BE2C (cell line): ENCODE results near the gene TJP2.

Experiments used
- DNase-seq: peaks from one replicate; pipeline ENCODE4 v3.0.0-alpha.2; 2020
- H3K27me3 ChIP-seq: fragments of 250-450 bp; sonication (Bioruptor Pico); 2 replicates; pipeline ENCODE4 v1.5.1; 2020; ENCODE audit warnings: mild to moderate bottlenecking
- H3K36me3 ChIP-seq: fragments of 250-450 bp; sonication (Bioruptor Pico); 2 replicates; pipeline ENCODE4 v1.5.1; 2020; ENCODE audit warnings: mild to moderate bottlenecking
- H3K4me1 ChIP-seq: fragments of 250-450 bp; sonication (Bioruptor Pico); 2 replicates; pipeline ENCODE4 v1.5.1; 2020
- H3K4me3 ChIP-seq: 2 replicates; pipeline ENCODE4 v1.5.1; 2011; ENCODE audit warnings: low read depth, low read length
- H3K9me3 ChIP-seq: fragments of 250-450 bp; sonication (Bioruptor Pico); 2 replicates; pipeline ENCODE4 v1.5.1; 2020
- CTCF ChIP-seq: IDR thresholded peaks from 2 replicates; pipeline ENCODE4 v1.5.1; 2012; ENCODE audit warnings: mild to moderate bottlenecking, low read depth, low read length

TJP2 gene

DNA sequence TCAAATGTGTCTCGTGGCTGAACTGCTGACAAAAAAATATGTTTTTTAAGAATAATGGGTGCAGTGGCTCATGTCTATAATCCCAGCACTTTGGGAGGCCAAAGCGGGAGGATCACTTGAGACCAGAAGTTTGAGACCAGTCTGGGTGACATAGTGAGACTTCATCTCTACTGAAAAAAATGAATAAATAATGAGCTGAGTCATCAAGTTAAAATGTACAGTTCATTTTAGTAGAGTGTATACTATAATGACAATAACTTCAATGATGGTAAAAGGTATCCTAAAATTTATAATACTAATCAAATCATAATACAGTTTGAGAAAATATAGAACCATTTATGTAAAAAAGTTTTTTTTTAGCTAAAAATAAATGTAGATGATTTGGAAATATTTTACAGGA, 37.9 kb upstream of the TJP2 start:
- TF ChIP-seq CTCF = no peak
- Histone ChIP-seq H3K36me3 (no peaks in the 10 kb centered on the region), H3K9me3 (no peaks in the 10 kb centered on the region), H3K4me3 (no peak overlapping the region), H3K4me1 (no peaks in the 10 kb centered on the region), H3K27me3 (no peaks in the 10 kb centered on the region)
- no peak for DNase-seq

DNA sequence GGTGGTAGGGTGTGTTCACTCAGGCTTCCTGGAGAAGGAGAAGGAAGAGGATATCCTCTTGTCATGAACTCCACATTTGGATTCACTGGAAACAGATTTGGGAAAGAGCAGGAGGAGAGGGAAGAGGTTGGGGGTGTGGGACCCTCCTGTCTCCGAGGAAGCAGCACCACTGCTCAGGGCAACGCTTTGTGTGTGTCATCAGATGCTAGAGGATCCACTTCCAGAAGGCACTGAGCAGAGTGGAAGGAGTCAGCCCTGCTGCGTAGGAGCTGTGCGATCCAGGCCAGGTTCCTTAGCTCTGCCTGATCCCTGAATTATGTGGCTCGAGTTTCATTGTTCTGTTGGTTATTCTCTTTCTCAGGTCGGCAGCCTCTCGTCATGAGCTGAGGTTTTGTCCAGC, 37.3 kb upstream of the TJP2 start:
- no peak for DNase-seq
- no peaks in the 10 kb centered on the region for H3K27me3 ChIP-seq
- no peak overlapping the region for H3K4me3 ChIP-seq
- no peaks in the 10 kb centered on the region for H3K4me1 ChIP-seq
- H3K9me3 ChIP-seq = no peaks in the 10 kb centered on the region
- TF ChIP-seq CTCF = no peak
- H3K36me3 ChIP-seq = no peaks in the 10 kb centered on the region

GRCh38 chr9:69137311-69137710, 36.8 kb upstream of the TJP2 start:
- TF ChIP-seq CTCF = no peak
- no peak for DNase-seq
- no peaks in the 10 kb centered on the region for H3K4me1 ChIP-seq
- no peaks in the 10 kb centered on the region for H3K27me3 ChIP-seq
- no peak overlapping the region for H3K4me3 ChIP-seq
- H3K9me3 ChIP-seq = no peaks in the 10 kb centered on the region
- H3K36me3 ChIP-seq = no peaks in the 10 kb centered on the region

DNA sequence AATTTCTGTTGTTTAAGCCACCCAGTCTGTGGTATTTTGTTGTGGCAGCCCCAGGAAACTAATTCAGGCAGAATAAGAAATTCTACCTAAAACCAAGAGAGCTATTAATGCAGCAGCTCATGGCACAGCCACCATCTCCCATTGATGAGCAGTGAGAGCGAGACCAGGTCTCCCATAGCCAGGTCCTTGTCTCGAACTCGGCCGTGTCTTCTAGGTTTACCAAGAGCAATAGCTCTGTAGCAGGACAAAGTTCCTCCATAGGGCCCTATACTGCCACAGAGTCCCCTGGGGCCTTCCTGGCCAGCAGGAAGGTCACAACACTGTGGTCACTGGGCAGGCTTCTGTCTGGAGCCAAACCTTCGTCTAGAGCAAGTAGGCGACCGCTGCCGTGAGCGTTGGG, 34.5 kb upstream of the TJP2 start:
- Histone ChIP-seq H3K9me3 (no peaks in the 10 kb centered on the region), H3K4me3 (no peak overlapping the region), H3K36me3 (no peaks in the 10 kb centered on the region), H3K4me1 (no peaks in the 10 kb centered on the region), H3K27me3 (no peaks in the 10 kb centered on the region)
- DNase-seq = no peak
- no peak for TF ChIP-seq CTCF

DNA sequence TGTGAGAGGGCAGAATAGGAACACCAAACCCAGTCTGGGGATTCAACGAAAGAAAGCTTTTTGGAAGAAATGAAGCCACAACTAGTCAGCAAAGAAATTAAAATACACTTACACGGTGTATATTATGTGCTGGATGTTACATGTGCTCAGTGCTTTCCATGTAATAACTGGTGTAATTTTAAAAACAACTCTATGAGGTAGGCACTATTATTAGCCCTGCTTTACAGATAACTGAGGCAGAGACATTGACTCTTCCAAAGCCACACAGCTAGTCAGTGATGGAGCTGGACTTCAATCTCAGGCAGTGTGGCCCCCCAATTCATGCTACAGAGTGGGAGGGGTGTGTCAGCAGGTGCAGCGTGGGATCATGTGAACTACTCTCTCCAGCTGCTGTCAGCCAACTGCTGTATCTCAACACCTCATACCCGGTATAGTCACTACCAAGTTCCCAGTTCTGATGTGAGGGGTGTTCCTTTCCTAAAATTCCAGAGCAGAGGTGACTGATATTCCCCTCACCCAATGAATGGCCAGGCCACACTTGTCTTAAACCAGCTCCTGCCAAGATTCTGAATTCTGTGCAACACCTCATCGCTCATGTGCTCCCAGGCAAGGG, 33.8 kb upstream of the TJP2 start:
- no peaks in the 10 kb centered on the region for H3K27me3 ChIP-seq
- DNase-seq = no peak
- no peaks in the 10 kb centered on the region for H3K4me1 ChIP-seq
- TF ChIP-seq CTCF = no peak
- H3K9me3 ChIP-seq = no peaks in the 10 kb centered on the region
- H3K36me3 ChIP-seq = no peaks in the 10 kb centered on the region
- no peak overlapping the region for H3K4me3 ChIP-seq

- no peaks in the 10 kb centered on the region for H3K36me3 ChIP-seq
- H3K9me3 ChIP-seq = no peaks in the 10 kb centered on the region
- no peak for TF ChIP-seq CTCF
- DNase-seq = no peak
- no peaks in the 10 kb centered on the region for H3K27me3 ChIP-seq
- no peaks in the 10 kb centered on the region for H3K4me1 ChIP-seq
- no peak overlapping the region for H3K4me3 ChIP-seq
Measured at GRCh38 chr9:69141851-69142250, 32.2 kb upstream of the TJP2 start.
